ENCODE measurements around the gene PANK1. TPM values are rescaled to one million over a fixed set of nuclear protein-coding genes. Genes with fewer than 3 reads are reported as not detected.

Gene PANK1
- total and polyA plus RNA-seq, 9 of the 15 experiments (the other 6 are each of a cell fraction or from before 2014, with no cell fraction given) = 1.7 to 10.7 (median 6.5) TPM

DNA sequence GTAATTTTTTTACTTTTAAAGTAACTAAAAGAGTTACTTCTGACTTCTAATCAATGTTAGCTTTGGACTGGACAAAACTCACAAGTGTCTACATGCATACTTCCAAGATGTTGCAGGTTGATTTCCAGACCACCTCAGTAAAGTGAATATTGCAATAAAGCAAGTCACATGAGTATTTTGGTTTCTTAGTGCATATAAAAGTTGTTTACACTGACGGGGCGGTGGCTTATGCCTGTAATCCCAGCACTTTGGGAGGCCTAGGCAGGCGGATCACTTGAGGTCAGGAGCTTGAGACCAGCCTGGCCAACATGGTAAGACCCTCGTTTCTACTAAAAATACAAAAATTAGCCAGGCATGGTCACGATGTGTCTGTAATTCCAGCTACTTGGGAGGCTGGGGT lies 40.8 kb downstream of the PANK1 start:
- Histone ChIP-seq H3K9me3 (replicated peaks; ENCODE audit: control insufficient read depth, insufficient read depth, low read depth, low read length) (no peaks in the 10 kb centered on the region), H3K27ac (ENCODE audit: extremely low read depth, low read depth, low read length) (no peak overlapping the region), H3K9me1 (ENCODE audit: control insufficient read depth, insufficient read depth, low read length) (no peaks in the 10 kb centered on the region), H3K36me3 (ENCODE audit: control insufficient read depth, insufficient read depth, low read length) (peaks cover 7% of the 10 kb centered on the region; the same call in 1 of the 3 replicates), H3K4me2 (ENCODE audit: insufficient read depth, low read length) (no peak overlapping the region), H3K4me1 (replicated peaks in 1 of 2; ENCODE audit: control insufficient read depth in 2 of 2, insufficient read depth in 2 of 2, low read length in 2 of 2) (no peaks in the 10 kb centered on the region), H3K79me2 (ENCODE audit: control insufficient read depth, insufficient read depth, low read length) (no peaks in the 10 kb centered on the region), H3K27me3 (ENCODE audit: control insufficient read depth in 2 of 2, insufficient read depth in 2 of 2, low read length in 2 of 2) (no peaks in the 10 kb centered on the region), H2AFZ (ENCODE audit: low read depth, low read length) (no peak overlapping the region), H4K20me1 (replicated peaks; ENCODE audit: control insufficient read depth, insufficient read depth, low read length) (no peaks in the 10 kb centered on the region), H3K4me3 (no peak overlapping the region), H3K9ac (ENCODE audit: insufficient read depth in 1 of 2, low read depth in 2 of 2, low read length in 2 of 2) (no peak overlapping the region)
- ChIA-PET POLR2A (no interaction called here), CTCF (ENCODE audit: low intra/inter-chr PET ratio) (no interaction called here)
- in situ Hi-C loops (cut with MboI) = no loop called here
- FAIRE-seq (no peak), DNase-seq (ENCODE audit: extremely low read depth in 1 of 4, low spot score in 3 of 4) (no peak), ATAC-seq (no peak)
- no TSS peak for BruUV-seq (replicated peaks)
- intact Hi-C loops (cut with micrococcal nuclease) = no loop called here
- WGBS (ENCODE audit: insufficient coverage, low coverage, missing lambda C conversion rate) = 47% methylated on average over 5 of the region's 5 CpGs
- TF ChIP-seq LEF1 (IDR thresholded peaks at IDR 0.05) (no peak), ZNF282 (CRISPR knock-in tag; IDR thresholded peaks at IDR 0.05) (no peak), FIP1L1 (IDR thresholded peaks at IDR 0.05; ENCODE audit: low read depth, low read length, poor library complexity, severe bottlenecking) (no peak), ELF1 (tag; IDR thresholded peaks at IDR 0.05) (no peak), PTBP1 (IDR thresholded peaks at IDR 0.05; ENCODE audit: low read depth, low read length) (no peak), FOXA1 (IDR thresholded peaks at IDR 0.05; ENCODE audit: borderline replicate concordance) (no peak), ZFP30 (CRISPR knock-in tag; IDR thresholded peaks at IDR 0.05; ENCODE audit: borderline replicate concordance) (no peak), MEF2D (tag; conservative IDR thresholded peaks at IDR 0.05; ENCODE audit: low read depth) (no peak), COPS2 (conservative IDR thresholded peaks at IDR 0.05) (no peak), ZFPM2 (CRISPR knock-in tag; IDR thresholded peaks at IDR 0.05) (no peak), SMAD1 (IDR thresholded peaks at IDR 0.05; ENCODE audit: low read depth, low read length, partially characterized antibody) (no peak)
